Endothelial cell of umbilical vein (primary cell): ENCODE results near the gene CAPN7.

Experiments used
- CTCF ChIP-seq, 2 donors: IDR thresholded peaks; 1 replicate in 1 of 2; 2 replicates in 1 of 2; pipeline ENCODE4 v1.5.1; 2011; ENCODE audit warnings: low read length in 2 of 2, mild to moderate bottlenecking in 2 of 2, moderate library complexity in 2 of 2, control low read depth in 1 of 2, inconsistent platforms in 1 of 2, low read depth in 1 of 2; ENCODE audit not compliant: insufficient read depth in 1 of 2; ENCODE audit errors: extremely low read depth in 1 of 2
- EZH2 ChIP-seq: IDR thresholded peaks from 2 replicates; pipeline ENCODE4 v1.6.1; 2012; ENCODE audit warnings: borderline replicate concordance, low read depth, mild to moderate bottlenecking, moderate library complexity, low read length, inconsistent platforms; ENCODE audit not compliant: severe bottlenecking
- FOS ChIP-seq: IDR thresholded peaks from 2 replicates; pipeline ENCODE4 v1.6.1; 2011; ENCODE audit warnings: mild to moderate bottlenecking, low read length, moderate library complexity, borderline replicate concordance; ENCODE audit not compliant: insufficient read depth
- GATA2 ChIP-seq: IDR thresholded peaks from 2 replicates; pipeline ENCODE4 v1.7.0; 2011; ENCODE audit warnings: low read depth, mild to moderate bottlenecking, moderate library complexity, mixed read lengths, low read length; ENCODE audit not compliant: insufficient read length, insufficient read depth
- MYC ChIP-seq: IDR thresholded peaks from one replicate; pipeline ENCODE4 v1.6.1; 2011; ENCODE audit warnings: mild to moderate bottlenecking, low read depth, low read length
- POLR2A ChIP-seq: IDR thresholded peaks from 2 replicates; pipeline ENCODE4 v1.6.1; 2012; ENCODE audit warnings: low read depth, mild to moderate bottlenecking, control low read depth, low read length
- POLR2AphosphoS5 ChIP-seq: IDR thresholded peaks from 2 replicates; pipeline ENCODE4 v1.6.1; 2012; ENCODE audit warnings: low read depth, mild to moderate bottlenecking, control low read depth, low read length, moderate library complexity; ENCODE audit not compliant: insufficient read depth
- TF ChIP-seq, protein P1 (sequence below): IDR thresholded peaks from 2 replicates; pipeline ENCODE4 v1.6.1; 2011; ENCODE audit not compliant: insufficient read depth, insufficient read length

DNA sequence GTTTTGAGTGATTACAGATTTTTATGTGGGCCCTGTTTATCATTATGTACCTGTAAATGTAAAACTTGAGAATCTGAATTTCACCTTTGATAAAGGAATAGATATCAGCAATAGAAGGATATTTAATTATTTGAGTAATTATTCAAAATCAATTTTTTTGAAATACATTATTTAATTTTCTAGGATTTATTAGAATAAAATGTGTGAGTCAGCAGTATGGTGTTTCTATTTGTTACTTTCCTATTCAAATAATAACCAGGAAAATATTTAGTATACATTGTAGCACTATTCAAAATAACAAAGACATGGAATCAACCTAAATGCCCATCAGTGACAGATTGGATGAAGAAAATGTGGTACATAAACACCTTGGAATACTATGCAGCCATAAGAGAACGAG lies 22.1 kb downstream of the CAPN7 start:
- TF ChIP-seq CTCF (IDR thresholded peaks at IDR 0.05; ENCODE audit: extremely low read depth in 1 of 2, insufficient read depth in 1 of 2, low read depth in 1 of 2, low read length in 2 of 2) (no peak), POLR2A (no peak), MYC (no peak), POLR2AphosphoS5 (no peak), EZH2 (no peak), FOS (no peak), GATA2 (no peak)
- TF ChIP-seq, protein P1, sequence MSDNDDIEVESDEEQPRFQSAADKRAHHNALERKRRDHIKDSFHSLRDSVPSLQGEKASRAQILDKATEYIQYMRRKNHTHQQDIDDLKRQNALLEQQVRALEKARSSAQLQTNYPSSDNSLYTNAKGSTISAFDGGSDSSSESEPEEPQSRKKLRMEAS = no peak
